Adrenal gland (tissue), 12 donors: ENCODE results near the gene RAP1A. TPM values are rescaled to one million over a fixed set of nuclear protein-coding genes. Genes with fewer than 3 reads are reported as not detected.

Experiments used
- DNase-seq, 7 donors: peaks; one replicate each; pipeline ENCODE4 v3.0.0-alpha.2; 2019 to 2020
- H3K27ac ChIP-seq, 5 donors: fragments of 200-600 bp; sonication (generic) in 4 of 5; 1 replicate in 3 of 5; 2 replicates in 2 of 5; pipeline versions ENCODE4 v1.5.1 to v1.8.0; 2016 to 2020; ENCODE audit warnings: mild to moderate bottlenecking in 1 of 5
- H3K27me3 ChIP-seq: fragments of 200-600 bp; 2 replicates; pipeline ENCODE4 v1.8.0; 2021
- H3K36me3 ChIP-seq, 2 donors: fragments of 200-600 bp; replicated peaks in 1 of 2; 1 replicate in 1 of 2; 2 replicates in 1 of 2; pipeline versions ENCODE4 v1.5.1 to v1.8.0; 2018 to 2022
- H3K4me1 ChIP-seq, 2 donors: fragments of 200-600 bp; replicated peaks in 1 of 2; 1 replicate in 1 of 2; 2 replicates in 1 of 2; pipeline versions ENCODE4 v1.5.1 to v1.8.0; 2018 to 2021
- H3K4me3 ChIP-seq, 4 donors: fragments of 200-600 bp; sonication (generic) in 3 of 4; one replicate each; pipeline ENCODE4 v1.5.1; 2016 to 2018
- H3K9me3 ChIP-seq, 3 donors: fragments of 200-600 bp; sonication (generic) in 1 of 3; replicated peaks in 1 of 3; 1 replicate in 2 of 3; 2 replicates in 1 of 3; pipeline versions ENCODE4 v1.5.1 to v1.8.0; 2016 to 2021
- CTCF ChIP-seq, 6 experiments: fragments of 450-650 bp in 4 of 6; fragments of 200-600 bp in 2 of 6; sonication (generic) in 1 of 6; IDR thresholded peaks; 1 replicate in 5 of 6; 2 replicates in 1 of 6; pipeline versions ENCODE4 v1.5.1 to v1.8.0; 2016 to 2021; ENCODE audit warnings: antibody characterized with exemption in 6 of 6, mild to moderate bottlenecking in 2 of 6, moderate library complexity in 1 of 6
- POLR2A ChIP-seq, 2 donors: fragments of 450-650 bp; IDR thresholded peaks; one replicate each; pipeline ENCODE4 v1.6.1; 2017; ENCODE audit warnings: antibody characterized with exemption in 2 of 2, mild to moderate bottlenecking in 2 of 2, moderate library complexity in 1 of 2
- WGBS, 4 donors: extraction: QIAGEN DNeasy Blood & Tissue Kit in 2 of 4; methylation state at CpG; one replicate each; pipeline versions ENCODE4 v1.1.5 to v1.1.7; 2013 to 2017; 5-methylcytosine and 5-hydroxymethylcytosine counted together
- intact Hi-C, 2 donors: fragments of 100-400 bp; cut with DNase I; formaldehyde crosslinking; loops; one replicate each; pipeline versions ENCODE4 v1.14.1 to v1.15.0; 2022 to 2023
- polyA plus RNA-seq, 3 donors: library from polyadenylated mRNA; stranded (reverse); fragments of 200-250 nt in 2 of 3; fragments of 350-450 nt in 1 of 3; fragmentation: Illumina TruSeq in 1 of 3; extraction: RNeasy Lipid Tissue Mini Kit (QIAGEN cat#74804) in 1 of 3; gene quantifications; one replicate each; pipeline ENCODE4 v1.2.3, GENCODE V29; 2013 to 2014
- total RNA-seq, 9 donors: library from RNA; depleted of rRNA in 4 of 9; stranded (reverse); fragments of >200 nt in 4 of 9; fragments of 120-200 nt in 1 of 9; fragmentation: NEBNext Ultra II Directional in 1 of 9; extraction: Animal tissue kit (Norgen Biotek cat#: 25700) in 1 of 9; gene quantifications; one replicate each; pipeline versions ENCODE4 v1.1.0 to v1.2.4, GENCODE V29; 2013 to 2023
- donor health status: healthy with polysubstance abuse.
- donor health status: Bipolar disorder and iron deficiency.
- donor health status: DM: yes; HTN: yes; CAD: no.
- donor health status: DM: no; HTN: no; CAD: no.
- donor health status: DM: no; HTN: no; CAD: no.
- donor health status: DM: yes; HTN: yes; CAD: no.

The RAP1A gene
- total and polyA plus RNA-seq, 12 donors = 23.1 to 157 (median 60.2) TPM

- Histone ChIP-seq H3K27me3 (no peaks in the 10 kb centered on the region), H3K4me3 (no peak overlapping the region), H3K9me3 (no peaks in the 10 kb centered on the region), H3K27ac (no peak overlapping the region), H3K4me1 (peaks cover 9 to 16% of the 10 kb centered on the region in 2 donors), H3K36me3 (no peaks in the 10 kb centered on the region)
- WGBS, 4 donors = 60 to 77% (median 72%) methylated on average over 5 of the region's 5 CpGs
- no peak for DNase-seq
- intact Hi-C loops = no loop called here
- no peak for TF ChIP-seq CTCF (IDR thresholded peaks at IDR 0.05)
- no peak for TF ChIP-seq POLR2A (IDR thresholded peaks at IDR 0.05)
These were observed 22.2 kb upstream of the RAP1A start for GRCh38 chr1:111597426-111597825.

GRCh38 chr1:111598544-111598943, 21.0 kb upstream of the RAP1A start:
- TF ChIP-seq CTCF (IDR thresholded peaks at IDR 0.05) (no peak), POLR2A (IDR thresholded peaks at IDR 0.05) (no peak)
- Histone ChIP-seq H3K27me3 (no peaks in the 10 kb centered on the region), H3K4me1 (peaks cover 0 to 5% of the 10 kb centered on the region in 2 donors), H3K4me3 (no peak overlapping the region), H3K27ac (no peak overlapping the region), H3K9me3 (no peaks in the 10 kb centered on the region), H3K36me3 (no peaks in the 10 kb centered on the region)
- 84 to 94% (median 89%) methylated on average over 6 of the region's 6 CpGs for WGBS, 4 donors
- intact Hi-C loops = no loop called here
- DNase-seq = no peak

- Histone ChIP-seq H3K4me1 (no peaks in the 10 kb centered on the region), H3K4me3 (no peak overlapping the region), H3K27ac (no peak overlapping the region), H3K9me3 (no peaks in the 10 kb centered on the region), H3K27me3 (no peaks in the 10 kb centered on the region), H3K36me3 (no peaks in the 10 kb centered on the region)
- WGBS, 4 donors = 74 to 84% (median 84%) methylated on average over 10 of the region's 10 CpGs
- intact Hi-C loops = no loop called here
- TF ChIP-seq POLR2A (IDR thresholded peaks at IDR 0.05) = no peak
- no peak for TF ChIP-seq CTCF (IDR thresholded peaks at IDR 0.05)
- no peak for DNase-seq
These were observed 19.6 kb upstream of the RAP1A start for GRCh38 chr1:111599781-111600693.

- Histone ChIP-seq H3K4me3 (no peak overlapping the region), H3K27ac (no peak overlapping the region), H3K36me3 (no peaks in the 10 kb centered on the region), H3K27me3 (no peaks in the 10 kb centered on the region), H3K9me3 (no peaks in the 10 kb centered on the region), H3K4me1 (no peaks in the 10 kb centered on the region)
- no peak for DNase-seq
- intact Hi-C loops = no loop called here
- TF ChIP-seq POLR2A (IDR thresholded peaks at IDR 0.05) = no peak
- no peak for TF ChIP-seq CTCF (IDR thresholded peaks at IDR 0.05)
- 80 to 91% (median 84%) methylated on average over 6 of the region's 6 CpGs for WGBS, 4 donors
These were observed 18.7 kb upstream of the RAP1A start for GRCh38 chr1:111600886-111601386.
